Retinal pigment epithelial cell (primary cell): ENCODE data around the gene TPP1.

Experiments
- DNase-seq: peaks from one replicate; pipeline ENCODE4 v3.0.0-alpha.2; 2010; ENCODE audit warnings: low read depth
- H3K4me3 ChIP-seq: 2 replicates; pipeline ENCODE4 v1.5.1; 2011; ENCODE audit warnings: mild to moderate bottlenecking, low read length, control low read depth, moderate library complexity
- CTCF ChIP-seq: conservative IDR thresholded peaks from 2 replicates; pipeline ENCODE4 v1.5.1; 2011; ENCODE audit warnings: low read depth, low read length, control low read depth, inconsistent platforms

The TPP1 gene

GRCh38 chr11:6599881-6600390 is 19.3 kb downstream of the TPP1 start:
- no peak overlapping the region for H3K4me3 ChIP-seq
- no peak for DNase-seq
- no peak for TF ChIP-seq CTCF

DNA sequence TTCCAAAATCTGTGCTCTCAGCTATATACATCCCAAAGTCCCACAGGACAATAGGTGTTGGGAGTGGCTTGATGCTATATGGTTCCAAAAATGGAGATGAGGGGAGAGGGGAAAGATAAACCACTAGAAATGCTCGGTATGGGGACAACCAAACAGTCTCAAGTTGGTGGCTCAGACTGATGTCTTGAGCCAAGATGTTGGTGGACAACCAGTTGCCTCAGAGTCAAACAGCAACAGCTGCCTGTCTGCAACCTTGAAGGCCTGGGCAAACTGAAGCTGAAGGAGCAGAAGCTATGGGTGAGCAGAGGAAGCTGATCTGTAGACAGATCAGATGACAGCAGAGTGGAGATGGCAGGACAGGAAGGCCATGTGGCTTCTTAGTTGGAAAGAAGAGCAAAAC is 19.8 kb downstream of the TPP1 start:
- no peak overlapping the region for H3K4me3 ChIP-seq
- DNase-seq, result no peak
- no peak for TF ChIP-seq CTCF

DNA sequence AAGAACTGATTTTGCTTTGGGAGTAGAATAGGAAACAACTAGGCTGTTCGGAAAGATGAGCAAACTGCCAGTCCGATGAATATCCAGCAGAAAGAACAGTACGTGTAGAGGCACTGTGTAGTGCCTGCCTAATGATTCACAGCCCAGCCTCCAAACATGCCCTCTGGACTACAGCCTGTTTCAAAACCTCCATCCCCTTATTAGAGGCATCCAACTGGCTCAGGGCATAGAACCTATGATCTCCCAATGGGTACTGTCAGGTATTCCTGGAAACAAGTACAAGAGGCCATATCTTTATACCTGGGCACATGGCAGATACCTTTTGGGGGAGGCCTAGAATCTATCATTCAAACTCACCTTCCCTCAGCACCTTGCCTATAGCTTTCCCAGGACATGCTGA is 20.7 kb downstream of the TPP1 start:
- no peak overlapping the region for H3K4me3 ChIP-seq
- TF ChIP-seq CTCF, result no peak
- no peak for DNase-seq

- no peak for TF ChIP-seq CTCF
- H3K4me3 ChIP-seq, result no peak overlapping the region
Measured at GRCh38 chr11:6596239-6596877, 22.9 kb downstream of the TPP1 start.

DNA sequence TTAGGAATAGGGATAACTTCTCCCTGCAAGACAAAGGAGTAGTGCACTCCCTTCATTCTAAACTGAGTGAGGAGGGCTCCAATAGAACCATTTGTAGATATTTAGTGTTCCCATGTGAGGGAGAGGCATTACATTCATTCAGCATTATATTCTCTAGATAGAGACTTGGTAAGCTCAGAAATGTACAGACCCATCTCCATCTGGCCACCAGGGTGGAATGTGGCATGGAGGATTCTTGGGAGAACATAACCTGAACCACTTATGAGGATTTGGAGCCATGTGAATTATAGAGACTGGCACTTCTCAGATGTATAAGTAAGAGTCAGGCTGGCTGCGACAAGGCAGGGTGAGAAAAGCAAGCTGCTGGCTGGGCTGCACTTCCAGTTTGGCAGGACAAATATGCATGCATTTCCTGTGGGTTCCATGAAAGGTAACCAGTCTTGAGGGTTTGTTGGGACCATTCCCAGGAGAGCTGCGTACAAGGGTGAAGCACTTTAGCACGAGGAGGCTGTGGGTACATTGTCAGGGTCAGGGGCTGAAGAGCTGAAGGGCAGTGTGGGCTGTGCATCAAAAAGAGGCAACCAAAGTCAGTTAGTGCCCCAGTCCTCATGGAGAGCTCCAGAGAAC is 25.0 kb downstream of the TPP1 start:
- no peak for DNase-seq
- TF ChIP-seq CTCF, result no peak

More at GRCh38 chr11:6596239-6596877, 22.9 kb downstream of the TPP1 start:
- no peak for DNase-seq

GRCh38 chr11:6588018-6588417 is 31.2 kb downstream of the TPP1 start:
- DNase-seq, result no peak
- no peak for TF ChIP-seq CTCF
- H3K4me3 ChIP-seq, result no peak overlapping the region

More for the DNA sequence above, 25.0 kb downstream of the TPP1 start:
- H3K4me3 ChIP-seq, result no peak overlapping the region

- H3K4me3 ChIP-seq, result no peak overlapping the region
- DNase-seq, result no peak
- no peak for TF ChIP-seq CTCF
Measured at GRCh38 chr11:6587360-6587953, 31.8 kb downstream of the TPP1 start.
